HepG2 (cell line): Measurements from ENCODE around the gene TMEM165. TPM values are rescaled to one million over a fixed set of nuclear protein-coding genes. Genes with fewer than 3 reads are reported as not detected.

Experiments used
- ARNT2 ChIP-seq: sonication (generic); formaldehyde crosslinking; IDR thresholded peaks from 2 replicates; pipeline ENCODE4 v1.8.0; 2022; ENCODE audit warnings: mild to moderate bottlenecking, low read depth, missing genetic modification reagents, moderate library complexity
- ASH2L ChIP-seq: fragments of 300-600, 200-600 bp; sonication (generic); IDR thresholded peaks from 2 replicates; pipeline ENCODE4 v1.7.0; 2017; ENCODE audit warnings: low read depth, mild to moderate bottlenecking, moderate library complexity, mixed read lengths, low read length; ENCODE audit not compliant: insufficient read length
- ATM ChIP-seq: fragments of 450-650 bp; IDR thresholded peaks from 2 replicates; pipeline ENCODE4 v1.7.1; 2017; ENCODE audit warnings: mild to moderate bottlenecking, borderline replicate concordance
- GFI1 ChIP-seq: sonication (generic); formaldehyde crosslinking; IDR thresholded peaks from 2 replicates; pipeline ENCODE4 v1.5.0; 2020; ENCODE audit warnings: missing genetic modification reagents, mild to moderate bottlenecking, borderline replicate concordance
- IKZF1 ChIP-seq: fragments of 450-650 bp; IDR thresholded peaks from 2 replicates; pipeline ENCODE4 v1.7.1; 2016
- IRF2 ChIP-seq: IDR thresholded peaks from 2 replicates; pipeline ENCODE4 v1.6.1; 2018; ENCODE audit warnings: missing genetic modification reagents, missing compliant biosample characterization
- MAFK ChIP-seq, 2 experiments: IDR thresholded peaks in 1 of 2; conservative IDR thresholded peaks in 1 of 2; 2 replicates each; pipeline ENCODE4 v1.6.1; 2011; ENCODE audit warnings: improper control_type of control experiment in 2 of 2, low read length in 2 of 2
- MEF2D ChIP-seq: sonication (generic); formaldehyde crosslinking; IDR thresholded peaks from 2 replicates; pipeline ENCODE4 v1.5.1; 2020; ENCODE audit warnings: mild to moderate bottlenecking, missing genetic modification reagents
- NBN ChIP-seq: fragments of 450-650 bp; conservative IDR thresholded peaks from 2 replicates; pipeline ENCODE4 v1.6.1; 2017
- ZFP36 ChIP-seq: fragments of 150-350 bp; IDR thresholded peaks from 2 replicates; pipeline ENCODE4 v1.6.1; 2018; ENCODE audit warnings: borderline replicate concordance, low read length, low read depth; ENCODE audit not compliant: partially characterized antibody
- ZNF317 ChIP-seq: sonication (generic); formaldehyde crosslinking; IDR thresholded peaks from 2 replicates; pipeline ENCODE4 v1.5.0; 2020; ENCODE audit warnings: mild to moderate bottlenecking, missing genetic modification reagents
- ZNF496 ChIP-seq: sonication (generic); formaldehyde crosslinking; IDR thresholded peaks from 2 replicates; pipeline ENCODE4 v1.8.1; 2023; ENCODE audit warnings: mild to moderate bottlenecking, moderate library complexity, missing genetic modification reagents; ENCODE audit not compliant: insufficient replicate concordance
- ZNF709 ChIP-seq: sonication (generic); formaldehyde crosslinking; IDR thresholded peaks from 2 replicates; pipeline ENCODE4 v1.5.0; 2020; ENCODE audit warnings: mild to moderate bottlenecking, missing genetic modification reagents
- ZNF773 ChIP-seq: sonication (generic); formaldehyde crosslinking; IDR thresholded peaks from 2 replicates; pipeline ENCODE4 v1.4.0; 2020; ENCODE audit warnings: missing genetic modification reagents, borderline replicate concordance
- polyA plus RNA-seq, 8 experiments: library from polyadenylated mRNA; depleted of rRNA in 3 of 8; stranded (reverse) in 7 of 8; unstranded in 1 of 8; fragments of >200 nt; fragmentation: Illumina TruSeq in 4 of 8; extraction: Trizol in 4 of 8; gene quantifications; 2 replicates each; pipeline versions ENCODE4 v1.2.1 to v1.2.3, GENCODE V29; 2011 to 2016; ENCODE audit warnings: low read depth in 4 of 8, missing spikeins in 1 of 8, mixed read lengths in 1 of 8; ENCODE audit not compliant: insufficient read depth in 1 of 8
- total RNA-seq, 5 experiments: library from RNA; depleted of rRNA; stranded (reverse); fragments of >200 nt; fragmentation: Illumina TruSeq; extraction: Trizol; gene quantifications; 2 replicates each; pipeline ENCODE4 v1.2.3, GENCODE V29; 2016; ENCODE audit warnings: low read depth in 1 of 5
- TF ChIP-seq, protein P1 (sequence below): sonication (generic); formaldehyde crosslinking; IDR thresholded peaks from 2 replicates; pipeline ENCODE4 v1.4.0; 2020; ENCODE audit warnings: mild to moderate bottlenecking, missing genetic modification reagents
- TF ChIP-seq, protein P2 (sequence below): sonication (generic); IDR thresholded peaks from 2 replicates; pipeline ENCODE4 v1.6.1; 2016; ENCODE audit warnings: low read depth, borderline replicate concordance
- TF ChIP-seq, protein P3 (sequence below): sonication (generic); formaldehyde crosslinking; IDR thresholded peaks from 2 replicates; pipeline ENCODE4 v1.8.1; 2022; ENCODE audit warnings: mild to moderate bottlenecking, missing genetic modification reagents
- TF ChIP-seq, protein P4 (sequence below): sonication (generic); formaldehyde crosslinking; IDR thresholded peaks from 2 replicates; pipeline ENCODE4 v1.4.0; 2020; ENCODE audit warnings: mild to moderate bottlenecking, missing genetic modification reagents
- TF ChIP-seq, protein P5 (sequence below): sonication (generic); formaldehyde crosslinking; IDR thresholded peaks from 2 replicates; pipeline ENCODE4 v1.4.0; 2020; ENCODE audit warnings: mild to moderate bottlenecking, low read depth, missing genetic modification reagents
- TF ChIP-seq, protein P6 (sequence below): sonication (generic); formaldehyde crosslinking; IDR thresholded peaks from 2 replicates; pipeline ENCODE4 v1.4.0; 2020; ENCODE audit warnings: missing genetic modification reagents, mild to moderate bottlenecking, borderline replicate concordance

TMEM165 gene
- total and polyA plus RNA-seq, 2 of the 13 experiments (the other 11 are each of a cell fraction or from before 2014, with no cell fraction given): 54.6 to 103 TPM

DNA sequence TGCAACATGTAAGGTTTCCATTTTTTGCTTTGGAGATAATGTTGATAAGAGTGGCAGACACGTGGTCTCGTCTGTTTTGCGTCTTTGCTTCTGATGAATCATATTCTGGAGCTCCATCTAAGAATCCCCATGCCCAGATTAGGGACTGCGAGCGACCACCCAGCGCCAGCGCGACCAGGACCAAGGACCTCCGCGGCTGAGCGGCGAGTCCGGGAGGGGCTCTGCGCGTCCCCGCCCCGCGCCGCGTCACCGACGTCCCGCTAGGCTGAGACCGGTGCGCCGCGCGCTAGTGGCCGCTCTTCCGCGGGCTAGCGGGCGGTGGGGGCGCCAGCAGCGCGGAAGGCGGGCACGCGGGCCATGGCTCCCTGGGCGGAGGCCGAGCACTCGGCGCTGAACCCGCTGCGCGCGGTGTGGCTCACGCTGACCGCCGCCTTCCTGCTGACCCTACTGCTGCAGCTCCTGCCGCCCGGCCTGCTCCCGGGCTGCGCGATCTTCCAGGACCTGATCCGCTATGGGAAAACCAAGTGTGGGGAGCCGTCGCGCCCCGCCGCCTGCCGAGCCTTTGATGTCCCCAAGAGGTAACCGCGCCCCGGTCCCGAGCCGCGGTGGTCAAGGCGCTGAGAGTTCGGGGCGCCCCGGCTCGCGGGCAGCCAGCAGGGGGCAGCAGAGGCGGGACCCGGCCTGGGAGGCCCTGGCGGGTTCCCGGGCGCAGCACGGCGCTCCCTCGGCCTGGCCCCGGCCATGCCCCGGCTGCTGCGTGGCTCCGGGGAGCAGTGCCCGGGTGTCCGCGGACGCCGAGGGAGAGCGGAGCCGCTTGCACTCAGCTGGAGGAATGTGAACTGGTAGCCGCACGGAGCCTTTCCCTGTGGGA lies 49.5 kb upstream of the TMEM165 start, which contains the start of gene SRD5A3 (continued):
- TF ChIP-seq, protein P1, sequence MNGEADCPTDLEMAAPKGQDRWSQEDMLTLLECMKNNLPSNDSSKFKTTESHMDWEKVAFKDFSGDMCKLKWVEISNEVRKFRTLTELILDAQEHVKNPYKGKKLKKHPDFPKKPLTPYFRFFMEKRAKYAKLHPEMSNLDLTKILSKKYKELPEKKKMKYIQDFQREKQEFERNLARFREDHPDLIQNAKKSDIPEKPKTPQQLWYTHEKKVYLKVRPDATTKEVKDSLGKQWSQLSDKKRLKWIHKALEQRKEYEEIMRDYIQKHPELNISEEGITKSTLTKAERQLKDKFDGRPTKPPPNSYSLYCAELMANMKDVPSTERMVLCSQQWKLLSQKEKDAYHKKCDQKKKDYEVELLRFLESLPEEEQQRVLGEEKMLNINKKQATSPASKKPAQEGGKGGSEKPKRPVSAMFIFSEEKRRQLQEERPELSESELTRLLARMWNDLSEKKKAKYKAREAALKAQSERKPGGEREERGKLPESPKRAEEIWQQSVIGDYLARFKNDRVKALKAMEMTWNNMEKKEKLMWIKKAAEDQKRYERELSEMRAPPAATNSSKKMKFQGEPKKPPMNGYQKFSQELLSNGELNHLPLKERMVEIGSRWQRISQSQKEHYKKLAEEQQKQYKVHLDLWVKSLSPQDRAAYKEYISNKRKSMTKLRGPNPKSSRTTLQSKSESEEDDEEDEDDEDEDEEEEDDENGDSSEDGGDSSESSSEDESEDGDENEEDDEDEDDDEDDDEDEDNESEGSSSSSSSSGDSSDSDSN (CRISPR knock-in tag): peak; percentile 99
- TF ChIP-seq ZNF773 (CRISPR knock-in tag): no peak; the same call in 1 of the 2 replicates
- no peak for TF ChIP-seq MEF2D (CRISPR knock-in tag)
- TF ChIP-seq GFI1 (CRISPR knock-in tag): peak; percentile 18; the same call in 1 of the 2 replicates
- peak; percentile 91 for TF ChIP-seq ZNF709 (CRISPR knock-in tag)
- TF ChIP-seq, protein P2, sequence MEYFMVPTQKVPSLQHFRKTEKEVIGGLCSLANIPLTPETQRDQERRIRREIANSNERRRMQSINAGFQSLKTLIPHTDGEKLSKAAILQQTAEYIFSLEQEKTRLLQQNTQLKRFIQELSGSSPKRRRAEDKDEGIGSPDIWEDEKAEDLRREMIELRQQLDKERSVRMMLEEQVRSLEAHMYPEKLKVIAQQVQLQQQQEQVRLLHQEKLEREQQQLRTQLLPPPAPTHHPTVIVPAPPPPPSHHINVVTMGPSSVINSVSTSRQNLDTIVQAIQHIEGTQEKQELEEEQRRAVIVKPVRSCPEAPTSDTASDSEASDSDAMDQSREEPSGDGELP: no peak
- no peak for TF ChIP-seq ZFP36
- no peak for TF ChIP-seq ZNF317
- no peak for TF ChIP-seq ZNF496
- TF ChIP-seq NBN: no peak
- TF ChIP-seq, protein P3, sequence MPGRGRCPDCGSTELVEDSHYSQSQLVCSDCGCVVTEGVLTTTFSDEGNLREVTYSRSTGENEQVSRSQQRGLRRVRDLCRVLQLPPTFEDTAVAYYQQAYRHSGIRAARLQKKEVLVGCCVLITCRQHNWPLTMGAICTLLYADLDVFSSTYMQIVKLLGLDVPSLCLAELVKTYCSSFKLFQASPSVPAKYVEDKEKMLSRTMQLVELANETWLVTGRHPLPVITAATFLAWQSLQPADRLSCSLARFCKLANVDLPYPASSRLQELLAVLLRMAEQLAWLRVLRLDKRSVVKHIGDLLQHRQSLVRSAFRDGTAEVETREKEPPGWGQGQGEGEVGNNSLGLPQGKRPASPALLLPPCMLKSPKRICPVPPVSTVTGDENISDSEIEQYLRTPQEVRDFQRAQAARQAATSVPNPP (CRISPR knock-in tag): peak; percentile 66; the same call in 1 of the 2 replicates
- peak; percentile 85 for TF ChIP-seq ARNT2 (CRISPR knock-in tag)
- TF ChIP-seq IKZF1: no peak
- peak; percentile 59 for TF ChIP-seq IRF2 (CRISPR knock-in tag)
- TF ChIP-seq ASH2L: peak; percentile 85
- TF ChIP-seq, protein P4, sequence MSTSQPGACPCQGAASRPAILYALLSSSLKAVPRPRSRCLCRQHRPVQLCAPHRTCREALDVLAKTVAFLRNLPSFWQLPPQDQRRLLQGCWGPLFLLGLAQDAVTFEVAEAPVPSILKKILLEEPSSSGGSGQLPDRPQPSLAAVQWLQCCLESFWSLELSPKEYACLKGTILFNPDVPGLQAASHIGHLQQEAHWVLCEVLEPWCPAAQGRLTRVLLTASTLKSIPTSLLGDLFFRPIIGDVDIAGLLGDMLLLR: peak; percentile 71; the same call in 1 of the 2 replicates
- no peak for TF ChIP-seq ATM
- TF ChIP-seq, protein P5, sequence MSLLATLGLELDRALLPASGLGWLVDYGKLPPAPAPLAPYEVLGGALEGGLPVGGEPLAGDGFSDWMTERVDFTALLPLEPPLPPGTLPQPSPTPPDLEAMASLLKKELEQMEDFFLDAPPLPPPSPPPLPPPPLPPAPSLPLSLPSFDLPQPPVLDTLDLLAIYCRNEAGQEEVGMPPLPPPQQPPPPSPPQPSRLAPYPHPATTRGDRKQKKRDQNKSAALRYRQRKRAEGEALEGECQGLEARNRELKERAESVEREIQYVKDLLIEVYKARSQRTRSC (CRISPR knock-in tag): no peak
- TF ChIP-seq MAFK (conservative IDR thresholded peaks at IDR 0.05 in 1 of 2, IDR thresholded peaks at IDR 0.05 in 1 of 2; ENCODE audit: low read length in 2 of 2): no peak
- TF ChIP-seq, protein P6, sequence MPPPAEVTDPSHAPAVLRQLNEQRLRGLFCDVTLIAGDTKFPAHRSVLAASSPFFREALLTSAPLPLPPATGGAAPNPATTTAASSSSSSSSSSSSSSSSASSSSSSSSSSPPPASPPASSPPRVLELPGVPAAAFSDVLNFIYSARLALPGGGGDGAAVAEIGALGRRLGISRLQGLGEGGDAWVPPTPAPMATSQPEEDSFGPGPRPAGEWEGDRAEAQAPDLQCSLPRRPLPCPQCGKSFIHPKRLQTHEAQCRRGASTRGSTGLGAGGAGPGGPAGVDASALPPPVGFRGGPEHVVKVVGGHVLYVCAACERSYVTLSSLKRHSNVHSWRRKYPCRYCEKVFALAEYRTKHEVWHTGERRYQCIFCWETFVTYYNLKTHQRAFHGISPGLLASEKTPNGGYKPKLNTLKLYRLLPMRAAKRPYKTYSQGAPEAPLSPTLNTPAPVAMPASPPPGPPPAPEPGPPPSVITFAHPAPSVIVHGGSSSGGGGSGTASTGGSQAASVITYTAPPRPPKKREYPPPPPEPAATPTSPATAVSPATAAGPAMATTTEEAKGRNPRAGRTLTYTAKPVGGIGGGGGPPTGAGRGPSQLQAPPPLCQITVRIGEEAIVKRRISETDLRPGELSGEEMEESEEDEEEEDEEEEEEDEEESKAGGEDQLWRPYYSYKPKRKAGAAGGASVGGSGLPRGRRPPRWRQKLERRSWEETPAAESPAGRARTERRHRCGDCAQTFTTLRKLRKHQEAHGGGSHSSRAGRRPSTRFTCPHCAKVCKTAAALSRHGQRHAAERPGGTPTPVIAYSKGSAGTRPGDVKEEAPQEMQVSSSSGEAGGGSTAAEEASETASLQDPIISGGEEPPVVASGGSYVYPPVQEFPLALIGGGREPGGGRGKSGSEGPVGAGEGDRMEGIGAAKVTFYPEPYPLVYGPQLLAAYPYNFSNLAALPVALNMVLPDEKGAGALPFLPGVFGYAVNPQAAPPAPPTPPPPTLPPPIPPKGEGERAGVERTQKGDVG (CRISPR knock-in tag): no peak
